Testis (tissue), 2 donors: Measurements from ENCODE around the gene PNRC2.

Experiments
- CTCF ChIP-seq, 3 experiments: fragments of 450-650 bp in 2 of 3; fragments of 200-600 bp in 1 of 3; sonication (generic) in 1 of 3; IDR thresholded peaks; one replicate each; pipeline ENCODE4 v1.5.1; 2016 to 2019; ENCODE audit warnings: antibody characterized with exemption in 3 of 3, mild to moderate bottlenecking in 2 of 3, moderate library complexity in 1 of 3
- POLR2A ChIP-seq: fragments of 450-650 bp; IDR thresholded peaks from one replicate; pipeline ENCODE4 v1.6.1; 2017; ENCODE audit warnings: antibody characterized with exemption, mild to moderate bottlenecking, moderate library complexity

- peak in 2 of 3 experiments; percentile 19 to 24 for TF ChIP-seq CTCF (IDR thresholded peaks at IDR 0.05)
- no peak for TF ChIP-seq POLR2A
Measured at GRCh38 chr1:23916209-23917131, 43.2 kb upstream of the PNRC2 start.
